ENCODE results near the gene KCNMB1.

KCNMB1 gene

DNA sequence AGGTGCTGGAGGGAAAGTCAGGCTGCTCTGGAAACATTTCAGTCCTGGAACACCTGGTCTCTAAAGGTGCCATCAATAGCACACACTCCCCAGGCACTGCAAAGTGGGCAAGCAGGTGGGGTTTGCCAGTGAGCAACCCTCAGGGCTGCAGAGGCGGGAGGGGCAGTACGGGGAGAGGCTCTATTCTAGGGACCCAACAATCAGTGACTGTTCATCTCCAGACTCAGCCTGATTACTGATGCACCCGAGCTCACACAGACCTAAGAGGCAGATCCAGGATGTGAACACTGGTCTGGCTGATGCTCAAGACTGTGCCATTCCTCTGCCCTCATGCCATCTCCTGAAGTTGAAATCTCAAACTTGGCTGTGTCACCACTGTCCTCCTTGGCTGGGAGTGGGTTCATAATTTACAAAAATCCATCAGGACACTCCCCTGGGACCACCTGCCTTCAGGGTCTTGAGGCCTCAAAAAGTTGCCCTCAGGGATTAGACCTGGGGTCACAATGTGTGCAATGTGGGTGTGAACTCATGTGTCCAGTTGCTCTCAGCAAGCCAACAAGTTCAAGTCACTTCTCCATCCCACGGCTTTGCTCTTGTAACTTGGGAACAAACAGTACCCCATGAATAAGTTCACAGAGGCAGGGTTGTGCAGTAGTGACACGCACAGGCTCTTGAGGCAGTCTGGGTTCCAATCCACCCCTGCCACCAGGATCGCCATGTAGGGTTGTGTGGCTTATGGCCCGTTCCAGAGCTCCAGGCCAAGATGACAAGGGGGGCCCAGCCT, 19.9 kb upstream of the KCNMB1 start:
- no peak overlapping the region for H3K9ac ChIP-seq (ENCODE audit: low read length)
- H3K9me3 ChIP-seq (ENCODE audit: insufficient read depth, low read length), result no peaks in the 10 kb centered on the region
- 0 out of 2 replicates have a peak, but pooled peaks cover 3% of the 10 kb centered on the region for H4K20me1 ChIP-seq (ENCODE audit: low read depth, low read length)

GRCh38 chr5:170408226-170408625, 19.1 kb upstream of the KCNMB1 start:
- Histone ChIP-seq H3K9me2 (replicated peaks; ENCODE audit: insufficient read depth, low read length) (no peaks in the 10 kb centered on the region), H3K4me3 (ENCODE audit: insufficient read depth, low read length, poor library complexity, severe bottlenecking) (no peak overlapping the region), H3K27ac (ENCODE audit: low read depth, low read length) (no peak overlapping the region), H3K27me3 (ENCODE audit: low read length) (no peaks in the 10 kb centered on the region), H3K9me3 (ENCODE audit: insufficient read depth, low read length) (no peaks in the 10 kb centered on the region), H3K36me3 (ENCODE audit: low read length) (no peaks in the 10 kb centered on the region), H3K4me2 (ENCODE audit: low read depth, low read length, poor library complexity, severe bottlenecking) (no peak overlapping the region), H2AFZ (ENCODE audit: low read depth, low read length, severe bottlenecking) (no peak overlapping the region), H3K79me2 (ENCODE audit: insufficient read depth, low read length) (no peaks in the 10 kb centered on the region), H3K9ac (ENCODE audit: low read length) (no peak overlapping the region), H4K20me1 (ENCODE audit: low read depth, low read length) (0 out of 2 replicates have a peak, but pooled peaks cover 3% of the 10 kb centered on the region), H3F3A (ENCODE audit: insufficient read depth) (no peaks in the 10 kb centered on the region)
- TF ChIP-seq, protein P1, sequence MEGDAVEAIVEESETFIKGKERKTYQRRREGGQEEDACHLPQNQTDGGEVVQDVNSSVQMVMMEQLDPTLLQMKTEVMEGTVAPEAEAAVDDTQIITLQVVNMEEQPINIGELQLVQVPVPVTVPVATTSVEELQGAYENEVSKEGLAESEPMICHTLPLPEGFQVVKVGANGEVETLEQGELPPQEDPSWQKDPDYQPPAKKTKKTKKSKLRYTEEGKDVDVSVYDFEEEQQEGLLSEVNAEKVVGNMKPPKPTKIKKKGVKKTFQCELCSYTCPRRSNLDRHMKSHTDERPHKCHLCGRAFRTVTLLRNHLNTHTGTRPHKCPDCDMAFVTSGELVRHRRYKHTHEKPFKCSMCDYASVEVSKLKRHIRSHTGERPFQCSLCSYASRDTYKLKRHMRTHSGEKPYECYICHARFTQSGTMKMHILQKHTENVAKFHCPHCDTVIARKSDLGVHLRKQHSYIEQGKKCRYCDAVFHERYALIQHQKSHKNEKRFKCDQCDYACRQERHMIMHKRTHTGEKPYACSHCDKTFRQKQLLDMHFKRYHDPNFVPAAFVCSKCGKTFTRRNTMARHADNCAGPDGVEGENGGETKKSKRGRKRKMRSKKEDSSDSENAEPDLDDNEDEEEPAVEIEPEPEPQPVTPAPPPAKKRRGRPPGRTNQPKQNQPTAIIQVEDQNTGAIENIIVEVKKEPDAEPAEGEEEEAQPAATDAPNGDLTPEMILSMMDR (IDR thresholded peaks at IDR 0.05; ENCODE audit: insufficient read depth, low read length, poor library complexity, severe bottlenecking), result no peak
- no peak for TF ChIP-seq EZH2phosphoT487 (conservative IDR thresholded peaks at IDR 0.05; ENCODE audit: low read length)

More for the DNA sequence above, 19.9 kb upstream of the KCNMB1 start:
- no peaks in the 10 kb centered on the region for H3K9me2 ChIP-seq (replicated peaks; ENCODE audit: insufficient read depth, low read length)
- H2AFZ ChIP-seq (ENCODE audit: low read depth, low read length, severe bottlenecking), result no peak overlapping the region
- H3K36me3 ChIP-seq (ENCODE audit: low read length), result no peaks in the 10 kb centered on the region
- no peaks in the 10 kb centered on the region for H3K79me2 ChIP-seq (ENCODE audit: insufficient read depth, low read length)
- no peak for TF ChIP-seq EZH2phosphoT487 (conservative IDR thresholded peaks at IDR 0.05; ENCODE audit: low read length)
- TF ChIP-seq, protein P1 (IDR thresholded peaks at IDR 0.05; ENCODE audit: insufficient read depth, low read length, poor library complexity, severe bottlenecking), result no peak
- no peak overlapping the region for H3K4me2 ChIP-seq (ENCODE audit: low read depth, low read length, poor library complexity, severe bottlenecking)
- H3F3A ChIP-seq (ENCODE audit: insufficient read depth), result no peaks in the 10 kb centered on the region
- H3K27me3 ChIP-seq (ENCODE audit: low read length), result no peaks in the 10 kb centered on the region
- no peak overlapping the region for H3K27ac ChIP-seq (ENCODE audit: low read depth, low read length)
- H3K4me3 ChIP-seq (ENCODE audit: insufficient read depth, low read length, poor library complexity, severe bottlenecking), result no peak overlapping the region

DNA sequence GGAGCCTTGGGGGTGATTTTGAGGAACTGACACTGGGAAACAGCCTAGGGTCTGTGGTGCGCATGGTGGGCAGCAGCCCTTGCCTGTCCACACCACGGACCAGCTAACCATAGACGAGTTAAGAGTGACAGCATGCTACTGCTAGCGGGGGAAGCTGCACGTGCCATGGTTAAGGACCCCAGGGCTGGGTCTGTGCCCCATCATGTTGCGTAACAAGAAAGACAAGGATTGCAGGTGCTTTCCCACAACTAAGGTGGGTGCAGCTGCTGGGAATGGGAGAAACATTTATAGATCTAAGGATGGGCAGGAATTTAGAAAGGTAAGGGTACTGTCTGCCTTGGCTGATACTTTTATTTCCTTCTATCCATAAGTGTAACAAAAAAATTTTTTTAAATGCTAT, 17.9 kb upstream of the KCNMB1 start:
- Histone ChIP-seq H3K27ac (ENCODE audit: low read depth, low read length) (no peak overlapping the region), H3K27me3 (ENCODE audit: low read length) (no peaks in the 10 kb centered on the region), H3K9me3 (ENCODE audit: insufficient read depth, low read length) (no peaks in the 10 kb centered on the region), H3K9ac (ENCODE audit: low read length) (no peak overlapping the region), H3F3A (ENCODE audit: insufficient read depth) (no peaks in the 10 kb centered on the region), H4K20me1 (ENCODE audit: low read depth, low read length) (0 out of 2 replicates have a peak, but pooled peaks cover 3% of the 10 kb centered on the region), H3K36me3 (ENCODE audit: low read length) (no peaks in the 10 kb centered on the region), H3K9me2 (replicated peaks; ENCODE audit: insufficient read depth, low read length) (no peaks in the 10 kb centered on the region), H3K79me2 (ENCODE audit: insufficient read depth, low read length) (no peaks in the 10 kb centered on the region), H2AFZ (ENCODE audit: low read depth, low read length, severe bottlenecking) (no peak overlapping the region), H3K4me2 (ENCODE audit: low read depth, low read length, poor library complexity, severe bottlenecking) (no peak overlapping the region), H3K4me3 (ENCODE audit: insufficient read depth, low read length, poor library complexity, severe bottlenecking) (no peak overlapping the region)
- TF ChIP-seq, protein P1 (IDR thresholded peaks at IDR 0.05; ENCODE audit: insufficient read depth, low read length, poor library complexity, severe bottlenecking), result no peak

All from SU-DHL-6 (cell line).